Stimulated activated effector memory CD8-positive, alpha-beta T cell treated with anti-CD3 and anti-CD28 coated beads, Interleukin-12 subunit alpha, Interleukin-12 subunit beta, amount 100 ng/mL, for 72 hours (primary cell): ENCODE results near the gene KCTD6.

Source experiments
- ATAC-seq: fragments of 150-1000 bp; cut with Tn5 transposase; 2 replicates; pipeline ENCODE4 v1.10.0; 2021
- DNase-seq, 2 donors: peaks; one replicate each; pipeline ENCODE4 v3.0.0; 2021 to 2022; ENCODE audit warnings: low spot score in 2 of 2
- H3K27ac Mint-ChIP-seq: one replicate; pipeline ENCODE4 v1.8.0; 2022; ENCODE audit warnings: mild to moderate bottlenecking, mixed read lengths
- H3K36me3 Mint-ChIP-seq: one replicate; pipeline ENCODE4 v1.8.0; 2022; ENCODE audit warnings: mild to moderate bottlenecking, mixed read lengths
- H3K4me1 Mint-ChIP-seq: one replicate; pipeline ENCODE4 v1.8.0; 2022; ENCODE audit warnings: mixed read lengths
- H3K4me3 Mint-ChIP-seq: one replicate; pipeline ENCODE4 v1.8.0; 2022; ENCODE audit warnings: mild to moderate bottlenecking, mixed read lengths
- H3K9me3 Mint-ChIP-seq: one replicate; pipeline ENCODE4 v1.8.0; 2022; ENCODE audit warnings: mixed read lengths

KCTD6 gene

DNA sequence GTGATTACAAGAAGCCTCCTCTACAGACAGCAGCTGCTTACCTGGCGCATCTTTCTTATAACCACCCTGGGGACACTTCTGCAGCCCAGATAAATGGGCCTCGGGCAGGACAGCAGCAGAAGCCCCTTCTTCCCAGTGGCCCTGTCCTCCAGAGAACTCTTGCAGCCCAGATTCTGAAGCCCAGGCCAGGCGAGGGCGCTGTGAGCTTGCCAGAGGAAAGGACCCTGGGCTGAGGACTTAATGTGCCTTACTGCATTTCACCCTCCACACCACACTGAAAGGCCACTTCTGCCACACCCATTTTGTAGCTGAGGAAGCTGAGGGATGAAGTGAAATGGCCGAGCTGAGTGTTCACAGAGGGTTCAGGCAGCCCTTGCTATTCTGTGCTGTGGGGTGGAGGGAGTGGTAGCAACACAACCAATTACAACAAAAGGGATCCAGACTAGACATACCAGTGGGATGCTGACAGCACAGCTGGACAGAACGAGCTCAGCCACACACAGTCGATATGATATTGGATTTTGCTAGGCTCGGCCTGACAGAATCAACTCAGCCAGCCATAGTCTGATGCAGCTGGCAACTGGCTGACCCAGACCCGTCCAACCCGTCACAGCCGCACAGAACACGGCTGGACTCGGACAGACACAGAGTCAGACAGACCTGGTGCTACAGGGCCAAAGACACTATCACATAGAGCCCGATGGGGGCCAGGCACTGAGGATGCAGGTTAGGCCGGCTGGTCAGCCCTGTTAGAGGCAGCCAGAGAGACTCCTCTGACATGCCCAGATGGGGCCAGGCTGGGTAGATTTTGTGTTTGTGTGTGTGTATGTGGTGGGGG, 37.8 kb downstream of the KCTD6 start:
- Mint-ChIP-seq H3K27ac (no peak overlapping the region), H3K4me1 (peaks cover 14% of the 10 kb centered on the region), H3K4me3 (no peak overlapping the region), H3K36me3 (no peaks in the 10 kb centered on the region), H3K9me3 (no peaks in the 10 kb centered on the region)
- DNase-seq, result peak in 1 of 2 donors; percentile 52
- ATAC-seq, result no peak

DNA sequence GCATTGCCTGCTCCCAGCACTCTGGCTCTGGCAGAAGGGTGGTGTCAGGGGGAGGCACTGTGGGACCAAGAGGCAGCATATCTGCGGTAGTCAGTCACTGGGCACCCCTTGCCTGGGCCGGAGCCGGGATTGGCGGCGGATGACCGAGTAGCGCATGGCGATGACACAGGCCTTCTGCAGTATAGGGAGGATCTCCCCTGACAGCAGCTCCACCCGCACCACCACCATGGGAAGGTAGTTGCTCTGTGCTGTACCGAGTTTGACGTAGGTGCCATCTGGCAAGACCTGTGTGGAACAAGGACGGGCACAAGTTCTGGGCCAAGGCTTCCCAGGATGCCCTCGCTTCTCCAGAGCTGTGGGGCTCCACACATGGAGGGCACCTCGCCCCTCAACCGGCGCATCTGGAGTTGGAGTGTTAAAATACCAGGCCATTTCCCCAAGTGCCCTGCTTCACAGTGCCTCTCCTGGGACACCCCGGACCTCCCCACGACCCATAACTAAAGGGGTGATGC, 38.5 kb downstream of the KCTD6 start:
- peak in 1 of 2 donors; percentile 44 for DNase-seq
- Mint-ChIP-seq H3K9me3 (no peaks in the 10 kb centered on the region), H3K4me3 (no peak overlapping the region), H3K36me3 (no peaks in the 10 kb centered on the region), H3K4me1 (peaks cover 14% of the 10 kb centered on the region), H3K27ac (no peak overlapping the region)
- no peak for ATAC-seq

- DNase-seq, result peak in 1 of 2 donors; percentile 46
- Mint-ChIP-seq H3K9me3 (no peaks in the 10 kb centered on the region), H3K27ac (no peak overlapping the region), H3K4me1 (peaks cover 19% of the 10 kb centered on the region), H3K4me3 (no peak overlapping the region), H3K36me3 (no peaks in the 10 kb centered on the region)
- ATAC-seq, result no peak
These were observed 39.7 kb downstream of the KCTD6 start for GRCh38 chr3:58531555-58531954.

DNA sequence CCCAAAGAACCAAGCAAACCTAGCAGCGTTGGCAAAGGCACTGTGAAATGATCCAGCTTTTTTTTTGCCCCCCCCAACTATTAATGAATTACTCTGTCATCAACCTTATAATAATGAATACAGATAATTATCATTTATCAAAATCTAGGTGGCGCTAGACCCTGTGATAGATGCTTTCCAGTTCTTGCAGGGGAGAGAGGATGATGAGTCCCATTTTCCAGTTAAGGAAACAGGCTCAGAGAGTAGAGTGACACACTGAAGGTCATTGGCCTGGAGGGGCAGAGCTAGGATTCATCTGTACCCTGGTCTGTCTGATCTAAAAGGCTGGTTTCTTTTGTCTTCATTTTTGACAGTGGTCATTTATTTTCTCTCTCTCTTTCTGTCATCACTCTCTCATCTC, 40.1 kb downstream of the KCTD6 start:
- Mint-ChIP-seq H3K9me3 (no peaks in the 10 kb centered on the region), H3K4me1 (peaks cover 19% of the 10 kb centered on the region), H3K27ac (no peak overlapping the region), H3K36me3 (no peaks in the 10 kb centered on the region), H3K4me3 (no peak overlapping the region)
- ATAC-seq (no peak), DNase-seq (peak in 1 of 2 donors; percentile 45)

- Mint-ChIP-seq H3K27ac (peak overlapping the region; percentile 3), H3K36me3 (no peaks in the 10 kb centered on the region)
These were observed 40.9 kb downstream of the KCTD6 start for GRCh38 chr3:58532794-58533220.

GRCh38 chr3:58534592-58535494, 42.9 kb downstream of the KCTD6 start:
- DNase-seq (peak in 1 of 2 donors; percentile 33), ATAC-seq (no peak)
- no peak overlapping the region for H3K27ac Mint-ChIP-seq
- H3K4me3 Mint-ChIP-seq, result no peak overlapping the region
- no peaks in the 10 kb centered on the region for H3K9me3 Mint-ChIP-seq
- H3K36me3 Mint-ChIP-seq, result no peaks in the 10 kb centered on the region
- peaks cover 24% of the 10 kb centered on the region for H3K4me1 Mint-ChIP-seq

More at GRCh38 chr3:58532794-58533220, 40.9 kb downstream of the KCTD6 start:
- ATAC-seq (peak; percentile 93), DNase-seq (peak; percentile 72 to 86)
- H3K9me3 Mint-ChIP-seq, result no peaks in the 10 kb centered on the region
- peaks cover 19% of the 10 kb centered on the region for H3K4me1 Mint-ChIP-seq
- H3K4me3 Mint-ChIP-seq, result no peak overlapping the region

- DNase-seq (peak in 1 of 2 donors; percentile 42), ATAC-seq (no peak)
- Mint-ChIP-seq H3K9me3 (no peaks in the 10 kb centered on the region), H3K4me1 (peaks cover 24% of the 10 kb centered on the region), H3K27ac (no peak overlapping the region), H3K36me3 (no peaks in the 10 kb centered on the region), H3K4me3 (no peak overlapping the region)
These were observed 43.9 kb downstream of the KCTD6 start for GRCh38 chr3:58535531-58536500.

GRCh38 chr3:58536501-58537411, 44.9 kb downstream of the KCTD6 start, which contains the start of gene ACOX2:
ACOX2 (minus strand) TSS chr3:58537190; CDS start chr3:58535106, 2,084 bp downstream.
- Mint-ChIP-seq H3K4me1 (peaks cover 24% of the 10 kb centered on the region), H3K36me3 (no peaks in the 10 kb centered on the region), H3K9me3 (no peaks in the 10 kb centered on the region), H3K4me3 (no peak within 1 kb of the TSS), H3K27ac (no peak within 1 kb of the TSS)
- ATAC-seq, result no peak
- no peak for DNase-seq

GRCh38 chr3:58537412-58538301, 45.8 kb downstream of the KCTD6 start:
- H3K9me3 Mint-ChIP-seq, result no peaks in the 10 kb centered on the region
- H3K4me1 Mint-ChIP-seq, result peaks cover 17% of the 10 kb centered on the region
- H3K4me3 Mint-ChIP-seq, result no peak overlapping the region
- H3K27ac Mint-ChIP-seq, result no peak overlapping the region
- H3K36me3 Mint-ChIP-seq, result no peaks in the 10 kb centered on the region
- peak in 1 of 2 donors; percentile 38 for DNase-seq
- ATAC-seq, result no peak

- DNase-seq (peak in 1 of 2 donors; percentile 33), ATAC-seq (no peak)
- no peak overlapping the region for H3K4me3 Mint-ChIP-seq
- no peaks in the 10 kb centered on the region for H3K9me3 Mint-ChIP-seq
- peak overlapping the region; percentile 3 for H3K27ac Mint-ChIP-seq
- no peaks in the 10 kb centered on the region for H3K36me3 Mint-ChIP-seq
- H3K4me1 Mint-ChIP-seq, result peaks cover 10% of the 10 kb centered on the region
These were observed 47.7 kb downstream of the KCTD6 start for GRCh38 chr3:58539626-58540025.

GRCh38 chr3:58540176-58540858, 48.4 kb downstream of the KCTD6 start:
- Mint-ChIP-seq H3K4me3 (no peak overlapping the region), H3K9me3 (no peaks in the 10 kb centered on the region), H3K27ac (no peak overlapping the region), H3K36me3 (no peaks in the 10 kb centered on the region), H3K4me1 (peaks cover 10% of the 10 kb centered on the region)
- DNase-seq (no peak), ATAC-seq (no peak)

DNA sequence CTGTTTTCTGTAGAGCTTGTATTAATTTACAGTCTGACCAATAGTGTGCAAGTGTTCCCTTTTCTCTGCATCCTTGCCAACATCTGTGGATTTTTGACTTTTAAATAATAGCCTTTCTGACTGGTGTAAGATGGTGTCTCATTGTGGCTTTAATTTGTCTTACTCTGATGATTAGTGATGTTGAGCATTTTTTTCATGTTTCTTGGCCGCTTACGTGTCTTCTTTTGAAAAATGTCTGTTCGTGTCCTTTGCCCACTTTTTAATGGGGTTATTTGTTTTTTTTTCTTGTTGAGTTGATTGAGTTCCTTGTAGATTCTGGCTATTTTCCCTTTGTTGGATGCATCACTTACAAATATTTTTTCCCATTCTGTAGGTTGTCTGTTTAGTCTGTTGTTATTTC, 52.6 kb downstream of the KCTD6 start:
- DNase-seq (no peak), ATAC-seq (no peak)
- Mint-ChIP-seq H3K4me1 (no peaks in the 10 kb centered on the region), H3K27ac (no peak overlapping the region), H3K36me3 (no peaks in the 10 kb centered on the region), H3K9me3 (no peaks in the 10 kb centered on the region), H3K4me3 (no peak overlapping the region)
